ENCODE measurements around the gene C20orf96.

GRCh38 chr20:271069-271468 is 19.5 kb downstream of the C20orf96 start:
- no peak for TF ChIP-seq POLR2AphosphoS5 (IDR thresholded peaks at IDR 0.05; ENCODE audit: low read depth, low read length)
- no peak for TF ChIP-seq POLR2A (IDR thresholded peaks at IDR 0.05; ENCODE audit: low read depth, low read length)
- TF ChIP-seq TAF1 (IDR thresholded peaks at IDR 0.05; ENCODE audit: low read depth, low read length): no peak

Data from GM12891 (cell line).